ENCODE results near the gene AREG.

DNA sequence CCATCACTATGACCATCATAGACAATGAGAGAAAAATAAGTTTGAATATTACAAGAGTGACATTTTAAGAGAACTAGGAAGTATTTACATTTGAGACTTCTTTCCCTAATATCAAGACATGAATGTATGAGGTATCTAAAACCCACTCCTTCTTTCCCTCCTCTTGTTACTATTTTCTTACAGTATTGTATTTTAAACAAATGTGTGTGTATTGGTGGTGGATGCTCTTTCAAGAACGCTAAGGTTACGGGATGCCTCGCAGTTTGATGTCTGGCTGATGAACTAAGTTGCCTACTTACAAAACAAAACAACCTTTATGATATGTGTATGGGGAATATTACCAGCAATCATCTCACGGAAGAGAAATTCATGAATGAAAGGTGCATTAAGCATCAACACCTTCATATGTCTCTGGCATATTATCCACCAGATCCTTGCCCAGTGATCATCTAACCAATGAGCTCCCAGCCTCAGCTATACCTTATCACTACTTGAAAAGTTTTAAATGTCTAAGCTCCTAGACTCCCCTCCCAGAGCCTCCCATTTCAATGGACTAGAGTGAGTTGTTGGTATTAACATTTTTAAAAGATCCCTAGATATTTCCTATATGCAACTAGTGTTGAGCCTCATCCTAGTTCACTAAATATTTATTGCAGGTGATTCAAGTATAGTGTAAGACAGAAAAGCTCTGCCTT is 10.6 kb downstream of the AREG start:
- TF ChIP-seq, protein P1, sequence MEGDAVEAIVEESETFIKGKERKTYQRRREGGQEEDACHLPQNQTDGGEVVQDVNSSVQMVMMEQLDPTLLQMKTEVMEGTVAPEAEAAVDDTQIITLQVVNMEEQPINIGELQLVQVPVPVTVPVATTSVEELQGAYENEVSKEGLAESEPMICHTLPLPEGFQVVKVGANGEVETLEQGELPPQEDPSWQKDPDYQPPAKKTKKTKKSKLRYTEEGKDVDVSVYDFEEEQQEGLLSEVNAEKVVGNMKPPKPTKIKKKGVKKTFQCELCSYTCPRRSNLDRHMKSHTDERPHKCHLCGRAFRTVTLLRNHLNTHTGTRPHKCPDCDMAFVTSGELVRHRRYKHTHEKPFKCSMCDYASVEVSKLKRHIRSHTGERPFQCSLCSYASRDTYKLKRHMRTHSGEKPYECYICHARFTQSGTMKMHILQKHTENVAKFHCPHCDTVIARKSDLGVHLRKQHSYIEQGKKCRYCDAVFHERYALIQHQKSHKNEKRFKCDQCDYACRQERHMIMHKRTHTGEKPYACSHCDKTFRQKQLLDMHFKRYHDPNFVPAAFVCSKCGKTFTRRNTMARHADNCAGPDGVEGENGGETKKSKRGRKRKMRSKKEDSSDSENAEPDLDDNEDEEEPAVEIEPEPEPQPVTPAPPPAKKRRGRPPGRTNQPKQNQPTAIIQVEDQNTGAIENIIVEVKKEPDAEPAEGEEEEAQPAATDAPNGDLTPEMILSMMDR (IDR thresholded peaks at IDR 0.05; ENCODE audit: low read depth, low read length): no peak
- TF ChIP-seq, protein P2, sequence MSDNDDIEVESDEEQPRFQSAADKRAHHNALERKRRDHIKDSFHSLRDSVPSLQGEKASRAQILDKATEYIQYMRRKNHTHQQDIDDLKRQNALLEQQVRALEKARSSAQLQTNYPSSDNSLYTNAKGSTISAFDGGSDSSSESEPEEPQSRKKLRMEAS (IDR thresholded peaks at IDR 0.05; ENCODE audit: low read depth, low read length): no peak
- TF ChIP-seq POLR2A (IDR thresholded peaks at IDR 0.05; ENCODE audit: extremely low read depth, insufficient read length) (no peak), MYC (IDR thresholded peaks at IDR 0.05; ENCODE audit: low read depth, low read length) (no peak)

All from NB4 (cell line).